DMS53 treated with DMSO at 0.1 percent for 48 hours (cell line): ENCODE measurements around the gene GRAMD4.
A peak's percentile ranks its signal among the peaks of the same experiment; 100 is the strongest.

Source experiments
- DNase-seq: peaks from one replicate; lab custom pipeline; 2025; ENCODE audit not compliant: unreplicated experiment; lab: John Stamatoyannopoulos, UW

The GRAMD4 gene

DNA sequence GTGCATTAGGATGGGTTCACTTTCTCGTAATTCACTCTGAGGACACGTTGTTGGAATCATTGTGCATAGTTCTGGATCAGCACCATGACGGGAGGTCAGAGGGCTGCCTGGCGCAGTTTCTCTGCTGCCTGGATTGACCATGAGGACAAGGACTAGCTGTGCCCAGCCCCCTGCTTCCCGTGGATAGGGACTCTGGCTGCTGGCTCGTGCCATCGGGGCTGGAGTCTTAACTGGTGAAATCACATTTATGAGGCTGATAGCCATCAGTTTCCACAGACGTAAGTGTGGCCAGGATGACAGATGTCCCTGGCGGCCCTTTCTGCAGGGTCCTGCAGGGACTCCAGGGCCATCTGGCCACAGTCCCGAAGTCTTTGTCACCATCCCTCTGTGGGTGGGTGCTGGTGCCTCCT lies 24.1 kb upstream of the GRAMD4 start:
- DNase-seq, result no peak

DNA sequence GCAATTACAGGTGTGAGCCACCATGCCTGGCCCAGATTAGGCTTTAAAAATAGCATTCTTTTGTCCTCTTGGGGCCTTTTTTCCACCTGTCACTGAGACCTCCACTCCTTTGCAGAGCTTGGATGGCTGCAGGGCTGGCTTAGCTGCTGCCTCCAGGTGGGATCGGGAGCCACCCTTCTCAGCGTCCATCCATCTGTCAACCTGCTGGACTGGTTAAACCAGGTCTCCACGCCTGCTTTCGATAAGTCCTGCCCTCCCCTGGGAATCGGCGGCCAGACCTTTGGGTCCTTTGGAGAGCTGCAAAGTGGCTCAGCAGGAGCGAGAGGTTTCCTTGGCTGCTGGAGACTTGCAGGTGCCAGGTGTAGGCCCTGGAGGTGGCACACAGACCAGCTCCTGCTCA lies 23.4 kb upstream of the GRAMD4 start:
- DNase-seq, result peak; percentile 90

DNA sequence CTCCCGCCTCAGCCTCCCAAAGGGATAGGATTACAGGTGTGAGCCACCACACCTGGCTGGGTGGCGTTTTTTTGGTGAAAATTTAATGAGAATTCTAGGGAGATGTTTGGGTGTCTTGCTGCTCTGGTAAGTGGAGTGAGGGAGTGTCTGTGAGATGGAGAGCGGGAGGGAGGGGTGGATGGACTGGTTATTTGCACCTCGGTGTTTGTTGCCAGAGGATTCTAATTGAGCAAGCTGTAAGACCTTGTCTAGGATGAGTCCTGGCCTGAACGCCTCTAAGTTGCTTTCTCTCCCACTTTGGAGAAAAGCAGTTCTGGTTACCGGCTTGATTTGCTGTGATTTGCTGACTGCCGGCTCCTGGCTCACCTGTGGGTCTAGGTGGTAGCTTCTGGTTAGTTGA lies 22.0 kb upstream of the GRAMD4 start:
- DNase-seq, result no peak

DNA sequence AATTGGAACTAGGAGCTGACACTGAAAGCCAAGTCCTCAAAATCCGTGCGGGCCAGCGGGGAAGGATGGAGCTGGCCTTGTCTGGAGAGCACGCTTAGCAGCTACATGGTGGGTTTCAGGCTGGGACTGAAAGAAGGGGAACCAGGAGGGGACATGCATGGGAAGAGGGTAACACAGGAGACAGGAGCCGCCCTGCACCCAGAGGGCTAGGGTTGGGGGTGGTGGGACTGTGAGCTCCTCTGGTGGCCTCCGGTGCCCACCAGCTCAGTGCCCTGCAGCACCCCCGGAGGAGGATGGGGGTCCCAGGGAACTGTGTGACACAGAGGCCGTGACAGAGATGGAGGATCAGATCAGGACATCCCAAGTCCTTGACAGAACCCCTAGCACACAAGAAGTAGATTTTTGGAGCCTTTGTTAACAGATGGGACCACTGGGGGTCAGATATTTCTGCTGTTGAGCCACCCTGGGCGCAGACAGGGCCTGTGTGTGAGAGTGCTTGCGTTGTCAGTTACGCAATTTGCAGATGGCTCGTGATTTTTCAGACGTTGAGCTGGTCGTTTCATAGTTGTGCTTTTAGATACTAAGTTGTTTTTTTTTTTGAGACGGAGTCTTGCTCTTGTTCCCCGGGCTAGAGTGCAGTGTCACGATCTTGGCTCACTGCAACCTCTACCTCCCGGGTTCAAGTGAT lies 21.3 kb upstream of the GRAMD4 start:
- DNase-seq, result no peak

DNA sequence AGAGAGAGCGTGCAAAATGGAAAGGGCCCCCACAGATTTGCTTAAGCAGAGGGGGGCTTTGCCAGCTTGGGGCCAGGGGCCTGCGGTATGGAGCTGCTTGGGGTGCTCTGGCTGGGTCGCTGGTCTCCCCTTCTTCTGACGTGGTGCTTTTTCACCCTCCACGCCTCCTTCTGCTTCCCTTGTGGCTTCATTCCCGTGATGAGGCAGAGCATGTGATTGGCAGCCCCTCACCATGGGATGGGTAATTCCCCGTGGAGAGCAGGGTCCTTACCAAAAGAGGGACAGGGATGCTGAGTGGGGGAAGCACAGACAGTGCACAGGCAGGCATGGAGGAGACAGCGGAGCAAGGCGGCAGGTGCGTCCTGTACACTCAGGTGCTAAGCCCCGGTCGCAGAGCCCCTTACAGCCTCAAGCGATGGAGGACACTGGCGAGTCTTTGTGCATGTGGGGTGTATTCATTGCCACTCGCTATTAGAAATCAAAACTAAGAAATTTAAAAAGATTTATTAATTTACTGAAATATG lies 19.9 kb upstream of the GRAMD4 start:
- DNase-seq, result no peak

DNA sequence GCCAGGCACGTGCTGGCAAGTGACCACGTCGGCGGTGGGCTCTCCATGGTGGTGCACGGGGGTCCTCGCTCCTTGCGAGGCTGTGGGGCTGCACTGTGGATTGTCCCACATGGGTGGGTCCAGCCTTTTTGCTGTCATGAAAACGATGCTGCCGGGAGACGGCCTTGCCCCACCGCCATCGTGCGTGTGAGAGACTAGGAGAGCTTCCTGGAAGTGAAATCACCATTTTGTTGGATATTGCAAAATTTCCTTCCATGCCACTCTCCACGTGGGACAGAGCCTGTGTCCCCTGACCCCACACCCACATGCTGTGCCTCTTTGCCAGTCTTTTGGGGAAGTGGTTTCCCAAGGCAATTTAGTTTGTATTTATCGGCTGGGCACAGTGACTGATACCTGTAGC lies 18.2 kb upstream of the GRAMD4 start:
- no peak for DNase-seq

DNA sequence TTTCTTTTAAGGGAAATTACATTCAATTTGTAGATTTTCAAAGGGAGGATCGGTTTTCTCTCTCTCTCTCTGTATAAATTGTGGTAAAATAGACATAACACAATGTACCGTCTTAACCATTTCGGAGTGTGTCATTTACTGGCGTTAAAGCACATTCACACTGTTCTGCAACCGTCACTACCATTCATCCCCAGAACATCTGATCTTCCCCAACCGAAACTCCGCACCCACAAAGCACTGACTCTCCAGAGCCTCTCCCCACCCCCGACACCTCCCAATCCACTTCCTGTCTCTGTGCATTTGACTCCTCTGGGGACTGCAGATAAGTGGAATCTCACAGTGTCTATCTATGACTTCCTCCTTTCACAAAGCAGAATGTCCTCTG lies 15.9 kb upstream of the GRAMD4 start:
- DNase-seq, result no peak

DNA sequence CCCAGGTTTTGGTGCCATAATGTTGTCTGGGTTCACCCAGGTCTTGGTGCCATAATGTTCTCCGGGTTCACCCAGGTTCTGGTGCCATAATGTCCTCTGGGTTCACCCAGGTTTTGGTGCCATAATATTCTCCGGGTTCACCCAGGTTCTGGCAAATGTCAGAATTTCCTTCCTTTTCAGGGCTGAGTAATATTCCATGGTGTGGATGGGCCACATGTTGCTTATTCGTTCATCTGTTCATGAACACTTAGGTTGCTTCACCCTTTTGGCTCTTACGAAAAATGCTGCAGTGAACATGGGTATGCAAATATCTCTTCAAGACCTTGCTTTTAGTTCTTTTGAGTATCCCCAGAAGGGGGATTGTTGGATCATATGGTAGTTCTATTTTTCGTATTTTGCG lies 15.1 kb upstream of the GRAMD4 start:
- no peak for DNase-seq

DNA sequence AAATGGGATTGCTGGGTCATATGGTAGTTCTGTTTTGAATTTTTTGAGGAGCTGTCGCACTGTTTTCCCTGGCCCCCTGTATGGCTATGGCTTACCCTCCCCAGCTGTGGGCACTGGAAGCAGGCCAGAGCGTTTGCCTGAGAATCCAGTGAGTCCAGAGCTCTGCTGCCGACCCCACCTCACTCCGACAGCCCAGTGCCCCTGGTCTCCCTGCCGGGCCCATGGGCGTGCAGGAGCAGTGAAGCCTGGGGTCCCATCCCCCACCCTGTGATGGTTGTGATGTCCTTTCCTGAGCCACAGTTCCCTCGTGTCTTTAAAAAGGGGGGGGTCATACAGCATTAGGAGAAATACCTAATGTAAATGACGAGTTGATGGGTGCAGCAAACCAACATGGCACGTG lies 13.3 kb upstream of the GRAMD4 start:
- no peak for DNase-seq

DNA sequence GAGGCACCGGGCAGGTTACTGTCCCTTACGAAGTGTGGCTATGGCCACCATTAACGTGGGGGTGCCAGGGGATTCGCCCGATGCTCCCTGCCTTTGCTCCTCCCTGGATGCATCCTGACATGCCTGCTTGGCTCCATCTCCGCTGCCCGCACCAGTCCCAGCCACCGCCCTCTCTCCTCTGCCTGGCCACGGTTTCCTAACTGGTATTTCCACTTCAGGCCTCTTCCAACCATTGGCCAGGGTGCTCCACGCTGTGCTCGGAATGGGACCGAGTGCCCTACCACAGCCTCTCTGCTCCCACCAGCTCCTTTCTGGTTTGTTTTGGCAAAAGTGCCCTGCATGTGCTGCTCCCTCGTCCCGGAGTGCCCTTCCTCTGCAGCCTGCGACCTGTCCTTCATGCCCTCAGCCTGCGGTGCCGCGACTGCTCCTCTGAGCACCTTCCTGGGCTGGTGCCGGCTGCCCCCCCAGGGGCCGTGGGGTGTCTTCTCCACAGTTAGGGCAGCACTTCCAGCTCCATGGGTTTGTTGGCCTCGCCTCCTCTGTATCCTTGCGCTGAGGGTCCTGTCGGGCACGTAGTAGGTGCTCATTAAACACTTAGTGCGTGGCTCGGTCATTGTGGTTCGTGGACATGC lies 12.6 kb upstream of the GRAMD4 start:
- DNase-seq, result no peak

DNA sequence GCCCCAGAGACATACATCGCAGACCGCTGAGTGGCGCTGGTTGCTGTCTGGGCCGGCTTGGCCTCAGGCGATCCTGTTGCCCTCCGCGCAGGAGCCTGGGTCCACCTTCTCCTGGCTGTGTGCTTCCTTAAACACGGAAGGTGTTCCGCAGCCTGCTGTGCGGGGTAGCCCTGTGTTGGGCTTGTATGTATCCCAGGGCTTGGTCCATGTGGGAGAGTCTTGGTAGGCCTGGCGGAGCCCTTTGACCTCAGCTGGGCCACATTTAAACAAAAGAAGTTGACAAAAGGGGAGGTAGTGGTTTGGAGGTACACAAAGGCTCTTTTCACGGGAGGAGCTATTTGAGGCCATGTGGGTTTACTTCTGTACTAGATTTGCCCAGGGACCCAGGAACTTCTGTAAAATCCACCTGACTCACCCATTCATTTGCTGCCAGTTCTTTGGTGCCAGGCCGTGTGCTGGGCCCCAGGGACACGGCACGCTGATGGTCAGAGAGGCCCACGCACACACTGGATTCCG lies 11.0 kb upstream of the GRAMD4 start:
- DNase-seq, result no peak

DNA sequence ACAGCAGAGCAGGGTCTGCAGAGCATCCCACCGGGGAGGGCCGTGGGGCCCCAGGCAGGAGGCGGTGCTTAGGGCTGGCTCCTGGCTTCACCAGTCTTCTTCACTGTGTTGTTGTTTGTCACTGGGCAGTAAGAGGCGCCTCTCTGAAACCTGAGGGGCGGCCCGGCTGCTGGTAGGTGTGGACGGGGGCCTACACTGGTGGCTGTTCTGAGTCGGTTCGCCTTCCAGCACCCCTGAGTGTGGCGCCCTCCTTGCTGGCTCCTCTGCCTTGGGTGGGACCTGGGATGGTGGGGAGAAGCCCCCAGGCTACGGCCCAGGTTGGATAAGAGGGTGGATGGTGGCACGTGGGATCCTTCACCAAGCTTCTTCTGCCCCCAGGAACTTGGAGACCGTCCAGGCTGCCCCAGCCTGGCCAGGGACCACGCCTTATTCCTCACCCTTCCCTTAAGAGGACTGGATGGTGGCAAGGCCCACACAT lies 10.4 kb upstream of the GRAMD4 start:
- DNase-seq, result no peak

DNA sequence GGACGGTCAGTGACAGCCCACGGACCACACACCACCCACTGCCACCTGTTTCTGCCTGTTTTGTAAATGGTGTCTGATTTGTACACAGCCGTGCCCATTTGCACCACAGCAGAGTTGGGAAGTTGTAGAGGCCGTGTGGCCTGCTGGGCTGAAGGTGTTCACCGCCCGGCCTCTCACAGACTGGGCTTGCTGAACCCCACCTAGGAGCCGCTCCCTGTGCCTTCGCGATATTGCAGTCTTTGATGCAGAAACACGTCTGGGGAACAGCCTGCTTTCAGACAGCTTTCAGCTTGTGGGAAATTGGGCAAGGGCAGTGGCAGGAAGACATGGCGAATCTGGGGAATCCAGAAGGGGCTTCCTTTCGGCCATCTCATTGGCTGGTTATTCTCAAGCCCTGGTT lies 9.8 kb upstream of the GRAMD4 start:
- DNase-seq, result no peak

DNA sequence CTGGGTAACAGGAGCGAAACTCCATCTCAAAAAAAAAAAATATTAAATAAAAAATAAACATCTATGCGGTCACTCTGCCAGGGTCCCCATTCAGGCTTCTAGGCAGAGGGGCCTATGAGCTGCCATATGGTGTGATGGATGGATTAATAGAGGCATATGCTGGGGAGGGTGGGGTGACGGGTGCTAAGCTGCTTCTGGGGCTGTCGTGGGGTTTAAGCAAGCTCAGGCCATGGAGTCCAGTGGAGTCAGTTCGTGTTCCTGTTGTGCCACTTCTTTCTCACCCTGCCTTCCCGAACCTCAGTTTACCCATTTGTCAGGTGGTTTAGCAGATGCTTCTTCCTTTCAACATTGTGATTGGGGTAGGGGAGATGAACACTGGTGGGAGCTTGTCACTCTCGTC lies 9.0 kb upstream of the GRAMD4 start:
- DNase-seq, result no peak

DNA sequence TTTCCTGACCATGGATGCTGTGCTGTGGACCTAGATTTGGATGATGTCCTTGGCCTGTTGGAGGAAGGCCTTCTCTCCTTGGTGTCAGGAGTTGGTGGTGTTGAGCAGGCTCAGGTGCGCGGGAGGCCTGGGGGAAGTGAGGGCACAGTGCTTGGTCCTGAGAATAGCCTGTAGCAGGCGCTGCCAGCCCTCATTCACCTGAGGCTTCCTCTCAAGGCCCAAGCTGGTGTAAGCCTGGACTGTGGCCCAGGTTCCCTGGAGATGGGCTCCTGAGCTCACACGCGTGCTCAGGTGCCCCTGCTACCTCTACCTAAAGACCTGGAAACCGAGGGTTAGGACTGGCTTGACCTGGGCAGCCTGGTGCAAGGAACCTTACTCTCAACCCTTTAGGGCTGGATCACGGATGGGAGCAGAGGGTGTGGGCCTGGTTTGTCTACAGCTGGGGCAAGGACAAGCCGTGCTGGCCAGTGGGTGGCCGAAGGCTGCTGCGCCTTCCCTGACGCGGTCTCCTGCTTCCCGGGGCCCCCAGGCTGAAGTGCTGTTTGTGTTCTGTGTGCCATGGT lies 7.8 kb upstream of the GRAMD4 start:
- no peak for DNase-seq

DNA sequence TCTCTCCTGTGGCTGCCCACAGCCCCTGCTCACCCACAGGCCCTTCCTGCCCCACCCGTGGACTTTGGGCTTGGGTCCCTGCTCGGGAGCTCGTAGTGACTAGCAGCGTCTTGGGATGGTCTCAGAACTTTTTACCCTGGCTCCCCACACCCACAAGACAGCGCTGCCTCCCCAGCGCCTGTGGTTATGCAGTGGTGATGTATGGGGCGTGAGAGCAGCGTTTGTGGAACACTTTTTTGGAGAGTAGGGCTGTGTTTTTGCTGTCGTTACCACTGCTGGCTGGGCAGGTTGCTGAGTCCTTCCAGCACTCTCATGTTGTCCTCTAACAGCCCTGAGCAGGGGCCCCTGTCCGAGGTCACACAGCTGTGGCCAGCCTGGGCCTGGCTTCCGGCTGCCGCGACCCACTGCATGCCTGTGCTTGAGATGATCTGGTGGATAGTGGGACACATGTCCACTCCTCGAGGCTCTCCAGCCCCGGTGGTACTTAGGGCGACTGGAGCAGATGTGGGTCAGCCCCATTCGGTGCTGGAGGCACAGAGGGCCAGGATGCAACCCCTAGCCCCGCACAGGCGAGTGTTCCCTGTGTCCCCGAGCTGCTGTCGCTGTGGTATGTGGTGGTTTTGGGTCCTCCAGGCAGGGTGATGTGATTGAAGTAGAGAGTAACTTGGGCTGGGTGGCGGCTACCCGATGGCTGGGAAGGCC lies 7.1 kb upstream of the GRAMD4 start:
- no peak for DNase-seq

DNA sequence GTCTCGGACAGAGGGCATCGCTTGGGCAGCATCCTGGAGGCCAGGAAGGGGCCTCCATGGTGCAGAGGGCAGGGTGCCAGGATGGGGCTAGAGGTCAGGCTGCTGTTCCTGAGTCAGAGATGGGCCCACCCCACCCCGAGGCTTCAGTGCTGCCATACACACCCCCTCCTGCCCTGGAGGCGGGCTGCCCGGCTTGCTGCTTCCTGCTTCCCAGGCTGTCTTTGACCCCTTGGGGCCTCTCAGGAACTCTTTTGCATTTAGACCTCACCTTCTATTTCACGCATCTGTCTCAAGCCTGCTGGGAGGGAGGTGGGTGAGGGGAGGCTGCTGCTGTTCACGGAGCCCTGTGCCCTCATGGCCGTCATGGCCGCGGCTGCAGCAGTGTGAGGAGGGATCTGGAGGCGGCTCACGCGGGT lies 6.6 kb upstream of the GRAMD4 start:
- no peak for DNase-seq

DNA sequence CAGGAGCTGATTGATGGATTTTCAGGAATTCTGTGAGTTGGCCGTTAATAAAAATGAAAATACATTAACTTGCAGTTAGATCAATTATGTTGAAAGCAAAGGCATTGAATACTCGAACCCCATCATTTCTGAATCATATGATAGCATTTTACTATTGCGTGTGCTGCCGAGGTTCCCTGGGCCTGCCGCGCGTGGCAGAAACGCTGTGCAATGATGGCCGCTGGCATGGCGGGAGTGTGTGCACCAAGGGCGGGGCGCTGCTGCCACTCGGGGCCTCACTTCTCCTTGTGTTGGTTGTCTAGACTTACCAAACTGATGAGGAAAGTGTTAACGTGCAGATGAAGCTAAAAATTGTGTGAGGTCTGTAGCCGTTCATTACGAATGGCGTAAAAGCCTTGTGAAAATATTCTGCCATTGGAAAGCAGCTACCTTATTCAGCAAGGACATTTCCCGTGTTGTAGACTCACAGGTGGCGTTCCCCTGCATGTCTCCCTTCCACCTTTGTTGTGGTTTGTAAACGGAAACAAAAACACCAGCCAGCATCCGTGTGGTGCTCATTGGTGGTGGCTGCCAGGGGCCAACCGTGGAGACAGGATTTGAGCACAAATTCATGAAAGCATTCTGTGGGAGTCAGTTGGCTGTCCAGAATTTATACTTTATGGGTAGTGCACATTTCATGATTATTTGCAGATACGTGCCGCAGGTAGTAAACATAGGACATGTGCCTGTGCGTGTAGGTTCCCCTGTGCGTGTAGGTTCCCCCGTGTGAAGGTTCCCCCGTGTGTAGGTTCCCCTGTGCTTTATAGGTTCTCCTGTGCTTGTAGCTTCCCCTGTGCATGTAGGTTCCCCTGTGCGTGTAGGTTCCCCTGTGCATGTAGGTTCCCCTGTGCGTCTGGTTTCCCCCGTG lies 5.9 kb upstream of the GRAMD4 start:
- DNase-seq, result no peak

DNA sequence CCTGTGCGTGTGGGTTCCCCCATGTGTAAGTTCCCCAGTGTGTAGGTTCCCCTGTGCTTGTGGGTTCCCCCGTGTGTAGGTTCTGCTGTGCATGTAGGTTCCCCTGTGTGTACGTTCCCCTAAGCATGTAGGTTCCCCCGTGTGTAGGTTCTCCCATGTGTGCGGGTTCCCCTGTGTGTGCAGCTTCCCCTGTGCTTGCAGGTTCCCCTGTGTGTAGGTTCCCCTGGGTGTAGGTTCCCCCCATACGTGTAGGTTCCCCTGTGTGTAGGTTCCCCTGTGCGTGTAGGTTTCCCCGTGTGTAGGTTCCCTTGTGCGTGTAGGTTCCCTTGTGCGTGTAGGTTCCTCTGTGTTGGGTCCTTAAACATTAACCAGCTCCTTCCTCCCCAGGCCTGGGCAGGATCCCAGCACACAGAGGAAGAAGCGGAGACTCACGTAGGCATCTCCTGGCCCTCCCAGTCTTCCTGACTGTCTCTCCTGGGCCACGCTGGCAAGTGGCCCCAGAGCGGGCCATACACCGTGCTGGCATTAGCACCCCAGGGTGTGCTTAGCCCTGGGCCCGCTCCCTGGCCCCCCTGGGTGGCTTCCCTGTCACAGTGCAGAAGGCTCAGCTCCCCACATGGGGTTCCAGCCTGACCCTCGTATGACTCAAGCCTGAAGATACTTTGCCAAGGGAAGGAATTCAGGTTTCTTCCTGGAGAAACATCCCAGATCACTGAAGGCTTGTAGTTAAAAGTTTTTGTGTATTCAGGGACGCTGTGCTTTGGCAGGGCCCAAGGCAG lies 2.8 kb upstream of the GRAMD4 start:
- no peak for DNase-seq
